Natural killer cell (primary cell): ENCODE data around the gene FARS2. TPM values are rescaled to one million over a fixed set of nuclear protein-coding genes. Genes with fewer than 3 reads are reported as not detected.

ENCODE experiments used
- ATAC-seq, 3 donors: fragments of 150-1000 bp in 2 of 3; fragments of 200-7000 bp in 1 of 3; cut with Tn5 transposase; 1 replicate in 1 of 3; 2 replicates in 2 of 3; pipeline ENCODE4 v1.10.0; 2021; ENCODE audit warnings: mild to moderate bottlenecking in 2 of 3, moderate library complexity in 2 of 3
- DNase-seq, 2 donors: peaks; one replicate each; pipeline versions ENCODE4 v3.0.0 to v3.0.0-alpha.2; 2013 to 2021; ENCODE audit warnings: mixed read lengths in 1 of 2
- H3K27ac ChIP-seq: one replicate; pipeline ENCODE4 v1.5.1; 2013; ENCODE audit warnings: mild to moderate bottlenecking, low read length
- H3K27me3 ChIP-seq: one replicate; pipeline ENCODE4 v1.6.1; 2013; ENCODE audit warnings: low read length; ENCODE audit not compliant: control insufficient read depth, insufficient read depth
- H3K36me3 ChIP-seq: one replicate; pipeline ENCODE4 v1.6.1; 2013; ENCODE audit warnings: low read length; ENCODE audit not compliant: control insufficient read depth, insufficient read depth
- H3K4me1 ChIP-seq: one replicate; pipeline ENCODE4 v1.6.1; 2013; ENCODE audit warnings: low read length; ENCODE audit not compliant: control insufficient read depth, insufficient read depth
- H3K4me3 ChIP-seq: one replicate; pipeline ENCODE4 v1.5.1; 2013; ENCODE audit warnings: low read length
- H3K9me3 ChIP-seq: one replicate; pipeline ENCODE4 v1.6.1; 2013; ENCODE audit warnings: low read length; ENCODE audit not compliant: control insufficient read depth, insufficient read depth
- H3K27ac Mint-ChIP-seq, 2 donors: one replicate each; pipeline ENCODE4 v1.8.0; 2022; ENCODE audit warnings: mild to moderate bottlenecking in 2 of 2, mixed read lengths in 2 of 2, moderate library complexity in 1 of 2
- H3K27me3 Mint-ChIP-seq, 2 donors: one replicate each; pipeline ENCODE4 v1.8.0; 2022; ENCODE audit warnings: low read depth in 2 of 2, mixed read lengths in 2 of 2
- H3K36me3 Mint-ChIP-seq: one replicate; pipeline ENCODE4 v1.8.0; 2022; ENCODE audit warnings: mixed read lengths
- H3K4me1 Mint-ChIP-seq, 2 donors: one replicate each; pipeline ENCODE4 v1.8.0; 2022; ENCODE audit warnings: mixed read lengths in 2 of 2
- H3K4me3 Mint-ChIP-seq: one replicate; pipeline ENCODE4 v1.8.0; 2022; ENCODE audit warnings: mild to moderate bottlenecking, moderate library complexity, mixed read lengths
- H3K9me3 Mint-ChIP-seq, 2 donors: one replicate each; pipeline ENCODE4 v1.8.0; 2022; ENCODE audit warnings: mixed read lengths in 2 of 2
- CTCF ChIP-seq: fragments of 200-600 bp; IDR thresholded peaks from one replicate; pipeline ENCODE4 v1.8.0; 2022; ENCODE audit warnings: antibody characterized with exemption
- WGBS: methylation state at CpG from one replicate; pipeline ENCODE4 v1.1.7; 2013; ENCODE audit warnings: missing lambda C conversion rate; ENCODE audit not compliant: insufficient coverage; 5-methylcytosine and 5-hydroxymethylcytosine counted together
- intact Hi-C: fragments of 100-400 bp; cut with micrococcal nuclease; formaldehyde crosslinking; loops from one replicate; pipeline ENCODE4 v1.14.2; 2022
- total RNA-seq, 4 donors: library from RNA; stranded (reverse); fragments of 120-200 nt in 1 of 4; gene quantifications; one replicate each; pipeline versions ENCODE4 v1.2.3 to v1.2.4, GENCODE V29; 2013 to 2022

FARS2 gene
- total RNA-seq, 3 donors from 2014 or later (not counting 1 experiment from before 2014, with no cell fraction given) = 15.3 to 24.8 (median 22.7) TPM

- DNase-seq (no peak), ATAC-seq (no peak)
- Histone ChIP-seq H3K27me3 (no peaks in the 10 kb centered on the region), H3K27ac (no peak overlapping the region), H3K36me3 (no peaks in the 10 kb centered on the region), H3K4me1 (no peaks in the 10 kb centered on the region), H3K9me3 (no peaks in the 10 kb centered on the region), H3K4me3 (no peak overlapping the region)
- Mint-ChIP-seq H3K9me3 (no peaks in the 10 kb centered on the region), H3K36me3 (no peaks in the 10 kb centered on the region), H3K4me3 (no peak overlapping the region), H3K27me3 (no peaks in the 10 kb centered on the region), H3K4me1 (peaks cover 0 to 5% of the 10 kb centered on the region in 2 donors), H3K27ac (no peak overlapping the region)
- intact Hi-C loops = no loop called here
- no peak for TF ChIP-seq CTCF
- WGBS = 93% methylated on average over 5 of the region's 6 CpGs
These were observed 10.6 kb downstream of the FARS2 start for GRCh38 chr6:5271926-5272325.

- no peaks in the 10 kb centered on the region for H3K9me3 Mint-ChIP-seq
- no peak for ATAC-seq
- H3K27ac Mint-ChIP-seq = no peak overlapping the region
- H3K9me3 ChIP-seq = no peaks in the 10 kb centered on the region
- peaks cover 0 to 5% of the 10 kb centered on the region in 2 donors for H3K4me1 Mint-ChIP-seq
- no peak overlapping the region for H3K4me3 Mint-ChIP-seq
- over 99% methylated on average over 3 of the region's 3 CpGs for WGBS
- no peak for TF ChIP-seq CTCF
- no peaks in the 10 kb centered on the region for H3K27me3 Mint-ChIP-seq
- intact Hi-C loops = no loop called here
- no peaks in the 10 kb centered on the region for H3K36me3 ChIP-seq
- no peaks in the 10 kb centered on the region for H3K27me3 ChIP-seq
- no peak overlapping the region for H3K4me3 ChIP-seq
- no peak for DNase-seq
- H3K36me3 Mint-ChIP-seq = no peaks in the 10 kb centered on the region
- H3K27ac ChIP-seq = no peak overlapping the region
- no peaks in the 10 kb centered on the region for H3K4me1 ChIP-seq
These were observed 12.9 kb downstream of the FARS2 start for GRCh38 chr6:5274231-5274630.

GRCh38 chr6:5275497-5275896 lies 14.2 kb downstream of the FARS2 start:
- H3K9me3 ChIP-seq = no peaks in the 10 kb centered on the region
- Mint-ChIP-seq H3K4me1 (peaks cover 0 to 6% of the 10 kb centered on the region in 2 donors), H3K27me3 (no peaks in the 10 kb centered on the region), H3K9me3 (no peaks in the 10 kb centered on the region), H3K36me3 (no peaks in the 10 kb centered on the region), H3K4me3 (no peak overlapping the region), H3K27ac (no peak overlapping the region)
- no peaks in the 10 kb centered on the region for H3K4me1 ChIP-seq
- H3K27me3 ChIP-seq = no peaks in the 10 kb centered on the region
- H3K4me3 ChIP-seq = no peak overlapping the region
- DNase-seq (no peak), ATAC-seq (no peak)
- no peak for TF ChIP-seq CTCF
- no peak overlapping the region for H3K27ac ChIP-seq
- intact Hi-C loops = no loop called here
- WGBS = no CpG with 5 or more reads among the region's 2 CpGs
- no peaks in the 10 kb centered on the region for H3K36me3 ChIP-seq

- Mint-ChIP-seq H3K4me1 (peaks cover 0 to 6% of the 10 kb centered on the region in 2 donors), H3K27ac (no peak overlapping the region), H3K27me3 (no peaks in the 10 kb centered on the region), H3K4me3 (no peak overlapping the region), H3K36me3 (no peaks in the 10 kb centered on the region), H3K9me3 (no peaks in the 10 kb centered on the region)
- no peak for ATAC-seq
- intact Hi-C loops = no loop called here
- no peak for TF ChIP-seq CTCF
- Histone ChIP-seq H3K27me3 (no peaks in the 10 kb centered on the region), H3K4me3 (no peak overlapping the region), H3K36me3 (no peaks in the 10 kb centered on the region), H3K27ac (no peak overlapping the region), H3K9me3 (no peaks in the 10 kb centered on the region), H3K4me1 (no peaks in the 10 kb centered on the region)
- no peak for DNase-seq
- WGBS = 92% methylated on average over 2 of the region's 2 CpGs
These were observed 15.3 kb downstream of the FARS2 start for GRCh38 chr6:5276581-5276980.
